Measurements from ENCODE around the gene PANK1.

- no peak for TF ChIP-seq CTCF (IDR thresholded peaks at IDR 0.05; ENCODE audit: insufficient read depth, low read length, poor library complexity, severe bottlenecking)
- no peak for TF ChIP-seq EZH2phosphoT487 (conservative IDR thresholded peaks at IDR 0.05; ENCODE audit: low read length)
Observed at GRCh38 chr10:89655722-89656121, 10.7 kb upstream of the PANK1 start.

All from SU-DHL-6 (cell line).